GM23248 (cell line): ENCODE data around the gene KIF22.

ENCODE experiments used
- EZH2 ChIP-seq: fragments of 200-600 bp; sonication (generic); IDR thresholded peaks from 2 replicates; pipeline ENCODE4 v1.6.1; 2018; ENCODE audit warnings: antibody characterized with exemption, mild to moderate bottlenecking; ENCODE audit not compliant: insufficient read depth, poor library complexity, severe bottlenecking
- EZH2phosphoT487 ChIP-seq: fragments of 200-600 bp; sonication (generic); IDR thresholded peaks from 2 replicates; pipeline ENCODE4 v1.6.1; 2018; ENCODE audit warnings: antibody characterized with exemption, moderate library complexity, mild to moderate bottlenecking, low read depth; ENCODE audit not compliant: insufficient read depth

DNA sequence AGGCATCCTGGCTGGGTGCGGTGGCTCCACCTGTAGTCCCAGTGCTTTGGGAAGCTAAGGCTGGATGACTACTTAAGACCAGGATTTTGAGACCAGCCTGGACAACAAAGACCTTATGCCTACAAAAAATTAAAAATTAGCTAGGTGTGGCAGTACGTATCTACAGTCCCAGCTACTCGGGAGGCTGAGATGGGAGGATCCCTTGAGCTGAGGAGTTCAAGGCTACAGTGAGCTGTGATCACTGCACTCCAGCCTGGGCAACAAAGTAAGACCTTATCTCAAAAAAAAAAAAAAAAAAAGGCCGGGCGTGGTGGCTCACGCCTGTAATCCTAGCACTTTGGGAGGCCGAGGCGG, 35.8 kb downstream of the KIF22 start:
- no peak for TF ChIP-seq EZH2
- TF ChIP-seq EZH2phosphoT487, result no peak
